ENCODE results near the gene IQCK. TPM values are rescaled to one million over a fixed set of nuclear protein-coding genes. Genes with fewer than 3 reads are reported as not detected.

The IQCK gene
- total RNA-seq, 2 experiments from 2014 or later, result 0.73 to 1.1 TPM

DNA sequence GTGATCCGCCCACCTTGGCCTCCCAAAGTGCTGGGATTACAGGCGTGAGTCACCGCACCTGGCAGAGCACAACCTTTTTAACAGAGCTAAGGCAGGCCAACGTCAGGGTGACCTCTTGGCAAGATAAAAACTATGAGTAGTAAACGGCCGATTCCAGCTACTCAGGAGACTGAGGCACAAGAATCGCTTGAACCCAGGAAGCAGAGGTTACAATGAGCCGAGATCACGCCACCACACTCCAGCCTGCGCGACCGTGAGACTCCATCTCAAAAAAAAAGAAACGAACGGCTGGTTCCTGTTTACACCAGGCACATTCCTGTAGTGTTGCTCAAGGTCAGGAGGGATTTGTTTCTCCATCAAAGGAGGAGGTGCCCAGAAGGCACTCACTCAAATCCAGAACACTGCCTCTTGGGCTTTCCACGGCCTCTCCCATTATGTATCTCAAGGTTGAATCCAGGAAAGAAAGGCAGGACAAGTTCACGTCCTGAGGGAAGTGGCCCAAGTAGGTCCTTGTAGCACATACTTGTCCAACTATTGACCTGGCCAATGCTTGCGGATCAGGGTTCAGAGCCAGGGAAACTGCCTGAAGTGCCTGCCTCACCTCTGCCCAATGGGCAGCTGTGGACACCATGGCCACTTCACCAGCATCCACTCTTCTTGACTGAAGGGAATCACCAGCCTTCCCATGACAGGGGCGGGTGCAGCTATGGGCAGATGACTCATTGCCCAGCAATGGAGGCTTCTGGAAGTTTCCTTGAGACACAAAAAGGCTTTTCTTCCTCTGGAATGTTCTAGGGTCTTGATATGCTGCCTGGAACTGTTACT lies 13.5 kb upstream of the IQCK start:
- no peak for DNase-seq
- H3K4me1 Mint-ChIP-seq, result no peaks in the 10 kb centered on the region
- POLR2A ChIA-PET, result interaction anchor here (0.9 kb wide), 1 partner anchor 9 kb away, joined by 3 read pairs; no protein-coding TSS in a partner anchor
- CTCF ChIA-PET, result no interaction called here
- H3K4me3 Mint-ChIP-seq, result no peak overlapping the region
- no peaks in the 10 kb centered on the region for H3K27me3 Mint-ChIP-seq
- H3K36me3 Mint-ChIP-seq (ENCODE audit: low read depth), result peaks cover 52% of the 10 kb centered on the region
- no peak overlapping the region for H3K27ac Mint-ChIP-seq
- H3K9me3 Mint-ChIP-seq, result no peaks in the 10 kb centered on the region

DNA sequence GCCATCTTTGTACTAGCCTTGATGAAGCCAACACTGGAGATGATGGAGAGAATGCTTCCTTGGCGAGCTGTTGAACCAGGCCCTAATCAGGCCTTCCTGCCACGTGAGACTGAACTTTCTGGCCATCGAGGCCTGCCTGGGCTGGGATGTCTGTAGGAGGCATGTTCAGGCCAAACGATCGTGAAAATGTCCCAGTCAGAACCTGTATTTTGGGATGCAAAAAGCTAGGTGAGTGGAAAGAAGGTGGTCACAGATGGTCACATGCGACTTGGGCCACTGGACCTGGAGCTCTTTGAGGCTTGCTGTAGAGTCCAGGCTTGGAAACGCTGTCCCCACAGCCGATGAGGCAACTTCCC lies 12.9 kb upstream of the IQCK start:
- ChIA-PET POLR2A (interaction anchor here (0.9 kb wide), 1 partner anchor 9 kb away, joined by 3 read pairs; no protein-coding TSS in a partner anchor), CTCF (no interaction called here)
- DNase-seq, result no peak
- H3K9me3 Mint-ChIP-seq, result no peaks in the 10 kb centered on the region
- H3K4me3 Mint-ChIP-seq, result no peak overlapping the region
- no peaks in the 10 kb centered on the region for H3K4me1 Mint-ChIP-seq
- H3K36me3 Mint-ChIP-seq (ENCODE audit: low read depth), result peaks cover 49% of the 10 kb centered on the region
- H3K27ac Mint-ChIP-seq, result no peak overlapping the region
- H3K27me3 Mint-ChIP-seq, result no peaks in the 10 kb centered on the region

DNA sequence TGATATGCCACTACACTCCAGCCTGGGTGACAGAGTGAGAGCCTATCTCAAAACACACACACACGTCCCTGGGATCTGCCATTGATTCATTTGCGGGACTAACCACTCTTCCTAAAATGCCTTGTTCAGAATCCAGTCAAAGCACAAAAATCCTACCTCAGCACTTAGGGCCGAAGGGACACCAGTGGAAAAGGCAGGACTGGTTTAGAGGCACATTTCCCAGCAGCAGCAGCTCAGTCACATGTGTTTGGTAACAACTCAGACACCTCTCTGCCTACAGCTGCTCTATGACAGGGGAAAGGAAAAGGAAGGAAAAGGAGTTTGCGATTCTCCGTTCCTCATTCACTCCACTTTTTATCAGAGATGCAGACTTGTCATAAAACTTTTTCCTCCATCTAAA lies 12.2 kb upstream of the IQCK start:
- H3K27ac Mint-ChIP-seq, result no peak overlapping the region
- no peaks in the 10 kb centered on the region for H3K9me3 Mint-ChIP-seq
- DNase-seq, result no peak
- no peaks in the 10 kb centered on the region for H3K27me3 Mint-ChIP-seq
- POLR2A ChIA-PET, result no interaction called here
- CTCF ChIA-PET, result no interaction called here
- H3K4me1 Mint-ChIP-seq, result no peaks in the 10 kb centered on the region
- peaks cover 42% of the 10 kb centered on the region for H3K36me3 Mint-ChIP-seq (ENCODE audit: low read depth)
- no peak overlapping the region for H3K4me3 Mint-ChIP-seq

DNA sequence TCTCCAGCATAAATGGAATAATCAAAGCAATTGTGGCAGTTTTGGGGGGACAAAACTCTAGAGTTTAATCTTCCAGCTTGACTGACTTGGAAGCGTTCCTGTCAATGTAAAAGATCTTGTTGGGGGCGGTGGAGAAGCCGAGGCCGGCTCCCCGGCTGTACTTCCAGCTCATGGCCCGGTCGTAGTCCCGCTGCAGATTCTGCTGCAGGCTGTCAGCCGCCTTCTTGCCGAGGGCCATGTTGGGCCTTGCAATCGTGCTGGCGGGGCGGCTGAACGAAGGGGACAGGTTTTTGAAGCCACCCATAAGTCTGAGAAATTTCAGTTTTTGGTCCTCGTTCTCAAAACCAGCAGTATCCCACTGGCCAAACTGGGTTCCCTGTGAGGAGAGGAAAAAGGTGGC lies 11.2 kb upstream of the IQCK start:
- H3K4me3 Mint-ChIP-seq, result no peak overlapping the region
- no peak for DNase-seq
- H3K27ac Mint-ChIP-seq, result no peak overlapping the region
- no peaks in the 10 kb centered on the region for H3K27me3 Mint-ChIP-seq
- ChIA-PET CTCF (no interaction called here), POLR2A (interaction anchor here (1.0 kb wide), 1 partner anchor 18 kb away, joined by 5 read pairs; no protein-coding TSS in a partner anchor)
- peaks cover 39% of the 10 kb centered on the region for H3K36me3 Mint-ChIP-seq (ENCODE audit: low read depth)
- no peaks in the 10 kb centered on the region for H3K9me3 Mint-ChIP-seq
- H3K4me1 Mint-ChIP-seq, result no peaks in the 10 kb centered on the region

DNA sequence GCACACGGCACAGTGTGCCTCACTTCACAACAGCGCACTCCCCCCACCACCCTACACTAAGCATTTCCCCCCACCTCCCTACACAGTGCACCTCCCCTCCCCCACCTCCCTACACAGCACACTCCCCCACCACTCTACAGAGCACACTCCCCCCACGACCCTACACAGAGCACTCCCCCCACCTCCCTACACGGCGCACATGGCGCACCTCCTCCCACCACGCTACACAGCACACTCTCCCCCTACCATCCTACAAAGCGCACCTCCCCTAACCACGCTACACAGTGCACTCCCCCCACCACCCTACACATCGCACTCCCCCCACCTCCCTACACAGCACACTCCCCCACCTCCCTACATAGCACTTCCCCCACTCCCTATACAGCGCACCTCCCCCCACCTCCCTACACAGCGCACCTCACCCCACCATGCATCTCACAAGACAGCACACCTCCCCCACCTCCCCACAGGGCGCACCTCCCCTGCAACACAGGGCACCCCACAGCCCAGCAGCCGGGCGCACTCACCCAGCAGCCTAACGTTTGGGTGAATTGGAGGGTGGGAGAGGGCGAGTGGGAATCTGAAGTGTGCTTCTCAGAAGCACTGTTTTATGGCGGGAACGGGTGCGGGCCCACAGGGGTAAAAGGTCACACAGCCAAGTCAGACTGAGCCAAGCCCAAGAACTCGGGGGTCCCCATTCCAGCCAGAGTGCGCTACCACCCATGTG lies 10.3 kb upstream of the IQCK start:
- no peak for DNase-seq
- H3K9me3 Mint-ChIP-seq, result no peaks in the 10 kb centered on the region
- no peak overlapping the region for H3K4me3 Mint-ChIP-seq
- POLR2A ChIA-PET, result interaction anchor here (1.0 kb wide), 1 partner anchor 19 kb away, joined by 5 read pairs; no protein-coding TSS in a partner anchor
- peaks cover 35% of the 10 kb centered on the region for H3K36me3 Mint-ChIP-seq (ENCODE audit: low read depth)
- H3K4me1 Mint-ChIP-seq, result no peaks in the 10 kb centered on the region
- H3K27ac Mint-ChIP-seq, result no peak overlapping the region
- CTCF ChIA-PET, result no interaction called here
- H3K27me3 Mint-ChIP-seq, result no peaks in the 10 kb centered on the region

DNA sequence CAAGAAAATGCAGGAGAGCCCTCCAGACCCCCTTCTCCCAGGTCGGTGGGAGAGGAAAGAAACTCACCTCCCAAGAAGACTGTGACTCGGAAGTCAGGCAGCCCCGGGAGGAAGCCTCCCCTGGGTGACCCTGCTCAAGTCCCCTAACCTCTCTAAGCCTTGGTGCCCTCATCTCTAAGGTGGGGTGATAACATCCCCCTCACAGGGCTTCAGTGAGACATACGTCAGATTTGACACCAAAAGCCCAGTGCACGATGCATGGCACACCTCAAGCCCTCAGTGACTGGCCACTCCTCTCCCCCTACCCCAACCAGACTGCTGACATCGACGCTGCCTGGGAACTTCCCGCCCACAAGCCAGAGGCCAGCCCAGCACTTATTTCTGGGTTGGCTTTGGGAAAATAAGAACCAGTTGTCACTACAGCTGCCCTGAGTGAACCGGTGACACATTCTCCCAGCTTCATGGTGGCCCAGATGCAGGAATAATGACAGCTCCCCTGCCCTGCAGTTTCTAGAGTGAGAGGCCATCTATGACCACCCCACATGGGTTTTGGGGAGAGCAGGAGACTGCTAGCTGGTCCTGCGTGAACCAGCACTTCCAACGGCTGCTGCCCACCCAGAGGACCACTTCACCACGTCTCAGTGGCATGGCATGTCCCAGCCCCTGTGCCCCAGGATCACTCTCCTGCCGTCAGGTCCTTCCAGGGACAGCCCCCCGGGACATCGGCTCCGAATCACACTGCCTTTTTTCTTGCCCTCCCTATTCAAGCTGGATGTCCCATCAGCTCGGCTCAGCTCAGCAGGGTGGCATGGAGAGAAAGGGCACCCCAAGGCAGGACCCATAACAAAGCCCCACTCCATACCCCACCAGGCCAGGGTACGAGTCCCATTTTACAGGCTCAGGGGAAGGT lies 9.5 kb upstream of the IQCK start:
- peaks cover 29% of the 10 kb centered on the region for H3K36me3 Mint-ChIP-seq (ENCODE audit: low read depth)
- ChIA-PET POLR2A (interaction anchor here (1.9 kb wide), 1 partner anchor 19 kb away, joined by 5 read pairs; no protein-coding TSS in a partner anchor), CTCF (no interaction called here)
- H3K27ac Mint-ChIP-seq, result no peak overlapping the region
- no peak for DNase-seq
- H3K4me3 Mint-ChIP-seq, result no peak overlapping the region
- no peaks in the 10 kb centered on the region for H3K4me1 Mint-ChIP-seq
- no peaks in the 10 kb centered on the region for H3K27me3 Mint-ChIP-seq
- no peaks in the 10 kb centered on the region for H3K9me3 Mint-ChIP-seq

DNA sequence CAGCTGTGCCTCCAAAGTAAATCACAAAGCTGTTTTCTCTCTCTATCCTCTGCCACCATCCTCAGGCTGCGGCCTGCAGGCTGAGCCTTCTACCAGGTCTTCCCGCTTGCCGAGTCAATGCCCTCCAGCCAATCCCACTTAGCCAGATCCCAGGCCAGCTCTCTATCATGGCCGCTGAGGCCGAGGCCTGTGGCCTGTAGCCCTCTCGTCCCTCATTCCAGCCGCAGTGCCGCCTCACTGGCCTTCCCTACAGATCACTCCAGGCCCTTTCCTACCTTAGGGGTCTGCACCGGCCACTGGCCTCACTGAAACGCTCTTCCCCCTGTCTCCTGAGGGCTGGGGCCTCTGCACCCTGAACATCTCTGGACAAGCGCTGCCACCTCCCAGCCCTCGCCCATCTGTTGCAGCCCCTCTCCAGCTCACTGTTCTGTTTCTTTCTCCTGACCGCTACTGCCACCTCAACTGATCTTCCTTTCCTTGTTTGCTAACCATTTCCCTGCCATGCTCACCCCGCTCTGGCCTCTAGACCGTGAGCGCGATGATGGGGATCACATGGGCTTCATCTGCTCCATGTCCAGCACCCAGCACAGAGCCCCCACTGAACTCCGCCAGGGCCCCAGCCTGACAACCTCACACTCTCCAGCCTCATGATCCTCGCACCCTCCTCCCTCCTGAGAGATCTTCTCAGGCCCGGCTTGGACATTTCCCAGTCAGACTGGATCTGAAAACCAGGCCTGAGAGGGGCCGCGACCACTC lies 8.5 kb upstream of the IQCK start:
- POLR2A ChIA-PET, result interaction anchor here (0.6 to 1.9 kb wide), 2 partner anchors 13 to 20 kb away, joined by 4 to 5 read pairs; no protein-coding TSS in a partner anchor
- DNase-seq, result no peak
- H3K27me3 Mint-ChIP-seq, result no peaks in the 10 kb centered on the region
- no peak overlapping the region for H3K27ac Mint-ChIP-seq
- H3K9me3 Mint-ChIP-seq, result no peaks in the 10 kb centered on the region
- H3K4me3 Mint-ChIP-seq, result no peak overlapping the region
- CTCF ChIA-PET, result no interaction called here
- no peaks in the 10 kb centered on the region for H3K4me1 Mint-ChIP-seq
- H3K36me3 Mint-ChIP-seq (ENCODE audit: low read depth), result peaks cover 26% of the 10 kb centered on the region

DNA sequence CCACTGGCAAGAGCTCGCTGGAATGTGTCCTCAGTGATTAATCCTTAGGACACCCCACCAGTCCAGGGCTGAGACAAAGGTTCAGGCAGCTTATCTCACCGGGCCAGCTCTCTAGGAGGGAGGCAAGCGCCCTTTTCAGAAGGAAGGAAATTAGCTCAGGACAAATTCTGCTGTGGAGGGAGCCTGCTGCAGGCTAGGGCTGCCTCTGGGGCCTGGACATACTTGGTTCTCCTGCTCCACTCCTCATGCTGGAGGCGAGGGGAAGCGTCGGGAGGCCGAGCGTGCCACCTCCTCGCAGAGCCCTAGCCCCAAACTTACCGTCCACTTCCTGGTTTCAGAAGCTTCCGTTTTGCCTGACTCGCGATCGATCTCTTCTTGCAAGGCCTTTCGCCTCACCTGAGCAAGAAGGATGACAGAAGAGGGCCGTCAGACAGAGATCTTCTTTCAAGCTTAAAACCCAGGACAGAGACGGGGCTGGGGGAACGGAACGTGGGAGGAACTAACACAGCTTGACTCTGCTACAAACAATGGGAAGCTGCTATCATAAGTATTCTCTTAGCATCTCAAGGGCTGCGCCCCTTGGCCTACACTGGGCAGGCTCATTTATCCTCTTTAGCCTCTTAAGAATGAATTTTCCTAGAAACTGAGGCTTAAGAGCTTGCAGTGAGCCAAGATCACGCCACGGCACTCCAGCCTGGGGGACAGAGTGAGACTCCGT lies 7.7 kb upstream of the IQCK start:
- POLR2A ChIA-PET, result interaction anchor here (0.6 to 1.9 kb wide), 2 partner anchors 12 to 21 kb away, joined by 4 to 5 read pairs; no protein-coding TSS in a partner anchor
- DNase-seq, result no peak
- H3K36me3 Mint-ChIP-seq (ENCODE audit: low read depth), result peaks cover 24% of the 10 kb centered on the region
- no peak overlapping the region for H3K27ac Mint-ChIP-seq
- H3K4me1 Mint-ChIP-seq, result no peaks in the 10 kb centered on the region
- CTCF ChIA-PET, result interaction anchor here (1.2 kb wide), 1 partner anchor 13 kb away, joined by 4 read pairs; no protein-coding TSS in a partner anchor
- H3K27me3 Mint-ChIP-seq, result no peaks in the 10 kb centered on the region
- no peaks in the 10 kb centered on the region for H3K9me3 Mint-ChIP-seq
- no peak overlapping the region for H3K4me3 Mint-ChIP-seq

DNA sequence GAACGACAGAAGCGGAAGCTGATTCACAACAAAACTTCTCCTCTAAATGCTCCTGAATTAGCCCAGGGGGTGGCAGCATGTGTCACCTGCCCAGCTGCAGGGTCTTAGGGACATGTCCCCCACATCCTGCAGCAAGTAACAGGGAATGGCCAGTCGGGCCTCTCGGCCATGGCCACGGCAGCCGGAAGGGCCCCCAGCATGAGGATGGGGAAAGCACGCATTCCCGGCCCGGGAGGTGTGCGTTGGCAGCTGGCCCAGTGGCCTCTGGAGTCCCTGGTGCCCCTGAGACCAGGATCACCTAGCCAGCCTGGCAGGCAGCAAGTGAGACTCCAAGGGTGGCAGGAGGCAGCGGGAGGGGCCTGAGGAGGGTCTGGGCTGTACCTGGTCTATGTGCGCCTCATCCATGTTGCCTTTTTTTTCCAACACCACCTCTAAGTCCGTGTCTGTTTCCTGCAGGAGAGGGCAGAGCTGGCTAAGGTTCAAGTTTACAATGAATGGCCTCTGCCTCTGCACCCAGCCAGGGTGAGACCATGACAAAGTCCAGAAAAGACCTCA lies 7.0 kb upstream of the IQCK start:
- no peak for DNase-seq
- CTCF ChIA-PET, result interaction anchor here (1.2 kb wide), 1 partner anchor 13 kb away, joined by 4 read pairs; no protein-coding TSS in a partner anchor

DNA sequence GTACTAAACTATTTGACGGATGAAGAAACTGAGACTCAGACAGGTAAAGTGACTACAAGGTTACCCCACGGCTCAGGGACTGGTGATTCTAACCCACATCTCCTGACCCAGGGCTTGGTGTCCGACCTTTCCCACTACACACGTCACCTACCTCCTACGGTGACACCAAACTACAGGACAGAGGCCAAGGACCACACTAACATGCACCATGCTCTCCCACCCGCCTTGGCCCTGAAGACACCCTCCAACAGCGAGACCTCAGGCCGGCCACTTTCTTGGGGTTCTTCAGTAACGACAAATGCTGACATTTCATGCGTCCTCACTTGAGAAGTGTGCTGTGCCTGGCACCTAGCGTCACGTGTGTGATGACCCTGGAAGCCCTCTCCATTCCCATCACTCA lies 6.4 kb upstream of the IQCK start:
- Mint-ChIP-seq H3K27me3 (no peaks in the 10 kb centered on the region), H3K36me3 (ENCODE audit: low read depth) (peaks cover 17% of the 10 kb centered on the region), H3K27ac (no peak overlapping the region), H3K4me1 (peaks cover 7% of the 10 kb centered on the region), H3K9me3 (no peaks in the 10 kb centered on the region), H3K4me3 (no peak overlapping the region)
- ChIA-PET CTCF (no interaction called here), POLR2A (interaction anchor here (1.8 kb wide), 1 partner anchor 11 kb away, joined by 5 read pairs; no protein-coding TSS in a partner anchor)
- DNase-seq, result no peak

More for the DNA sequence above, 7.0 kb upstream of the IQCK start:
- POLR2A ChIA-PET, result no interaction called here
- Mint-ChIP-seq H3K27me3 (no peaks in the 10 kb centered on the region), H3K27ac (no peak overlapping the region), H3K9me3 (no peaks in the 10 kb centered on the region), H3K4me3 (no peak overlapping the region), H3K36me3 (ENCODE audit: low read depth) (peaks cover 21% of the 10 kb centered on the region), H3K4me1 (peaks cover 2% of the 10 kb centered on the region)

DNA sequence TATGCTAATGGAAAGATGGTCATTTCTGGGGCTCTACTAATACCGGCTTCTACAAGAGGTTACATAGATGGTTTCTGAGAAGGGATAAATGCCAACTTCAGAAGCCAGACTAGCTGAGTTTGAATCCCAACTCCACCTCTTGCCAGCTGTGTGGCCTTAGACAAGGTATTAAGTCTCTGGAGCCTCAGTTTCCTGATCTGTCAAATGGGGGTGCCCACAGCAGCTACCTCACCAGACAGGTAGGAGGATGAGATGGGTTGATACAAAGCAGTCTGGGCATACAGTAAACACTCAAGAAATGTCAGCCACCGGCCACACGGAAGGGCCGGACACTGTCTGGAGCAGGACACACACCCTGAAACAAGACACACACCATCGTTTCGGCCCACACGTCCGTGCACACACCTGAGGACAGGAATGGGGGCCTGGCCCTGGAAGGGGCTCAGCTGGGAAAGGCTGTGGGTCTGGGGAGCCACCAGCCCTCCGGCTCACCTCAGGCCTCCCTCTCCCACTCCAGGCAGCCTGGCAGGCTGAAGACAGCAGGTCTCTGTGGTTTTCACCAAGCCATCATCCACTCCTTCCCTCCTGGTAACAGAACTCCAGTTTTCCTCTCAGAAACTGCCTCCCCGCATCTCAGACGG lies 5.5 kb upstream of the IQCK start:
- POLR2A ChIA-PET, result interaction anchor here (1.8 kb wide), 1 partner anchor 12 kb away, joined by 5 read pairs; no protein-coding TSS in a partner anchor
- peaks cover 16% of the 10 kb centered on the region for H3K36me3 Mint-ChIP-seq (ENCODE audit: low read depth)
- H3K27me3 Mint-ChIP-seq, result no peaks in the 10 kb centered on the region

More for the DNA sequence above, 5.5 kb upstream of the IQCK start:
- peaks cover 13% of the 10 kb centered on the region for H3K4me1 Mint-ChIP-seq
- CTCF ChIA-PET, result no interaction called here
- no peak overlapping the region for H3K27ac Mint-ChIP-seq
- H3K4me3 Mint-ChIP-seq, result no peak overlapping the region
- no peaks in the 10 kb centered on the region for H3K9me3 Mint-ChIP-seq
- no peak for DNase-seq
